T-helper 1 cell treated with Interleukin-12 subunit alpha and Interleukin-12 subunit beta and Interleukin-4 antibody, amounts not matched to agents 30 ng/mL and 1 ng/mL, for 36 hours (primary cell): Measurements from ENCODE around the gene DBP. TPM values are rescaled to one million over a fixed set of nuclear protein-coding genes. Genes with fewer than 3 reads are reported as not detected.

ENCODE experiments used
- intact Hi-C: fragments of 100-400 bp; cut with micrococcal nuclease; formaldehyde crosslinking; loops from one replicate; pipeline ENCODE4 v1.15.1; 2024
- total RNA-seq: library from RNA; stranded (reverse); gene quantifications from 2 replicates; pipeline ENCODE4 v1.2.3, GENCODE V29; 2022

Gene DBP
- total RNA-seq, 1 donor from 2014 or later = 8.0 TPM

DNA sequence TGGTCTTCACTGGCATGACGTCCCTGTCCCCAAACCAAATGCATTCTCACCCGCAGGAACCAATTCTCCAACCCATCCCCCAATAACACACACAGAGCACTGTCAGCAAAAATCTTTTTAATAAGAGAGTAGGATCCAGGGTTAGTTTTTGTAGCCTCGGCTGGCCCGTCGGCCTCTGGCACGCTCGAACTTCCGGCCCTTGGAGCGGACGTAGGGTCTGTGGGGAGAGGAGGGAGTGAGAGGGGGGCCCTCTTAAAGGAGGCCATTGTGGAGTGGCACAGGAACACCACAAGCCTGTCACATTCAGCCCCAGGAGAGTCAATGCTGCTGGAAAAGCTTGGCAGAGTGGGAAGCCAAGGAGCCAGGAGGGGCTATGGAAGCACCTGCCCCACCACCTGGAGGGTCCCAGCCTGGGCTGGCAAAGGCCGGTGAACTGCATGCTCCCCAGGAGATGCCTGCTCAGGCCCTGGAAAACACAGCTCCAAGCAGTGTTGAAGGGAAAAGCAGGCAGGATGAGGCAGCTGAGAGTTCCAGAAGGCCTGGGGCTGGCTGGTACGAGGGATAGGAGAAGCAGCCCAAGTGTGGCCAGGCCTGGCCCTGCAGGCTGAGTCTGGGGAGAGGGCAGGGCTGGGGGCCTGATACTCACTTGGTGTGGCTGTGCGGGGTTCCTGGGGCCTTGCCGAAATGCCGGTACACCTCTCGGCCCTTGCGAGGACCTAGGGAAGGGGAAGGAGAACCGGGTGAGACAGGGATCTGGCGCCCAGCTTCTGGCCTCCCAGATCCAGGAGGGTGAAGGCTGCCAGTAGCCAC lies 21.7 kb downstream of the DBP start:
- intact Hi-C loops = loop anchor here (5.0 kb wide), 1 partner anchor 448 kb away; no protein-coding TSS in a partner anchor

DNA sequence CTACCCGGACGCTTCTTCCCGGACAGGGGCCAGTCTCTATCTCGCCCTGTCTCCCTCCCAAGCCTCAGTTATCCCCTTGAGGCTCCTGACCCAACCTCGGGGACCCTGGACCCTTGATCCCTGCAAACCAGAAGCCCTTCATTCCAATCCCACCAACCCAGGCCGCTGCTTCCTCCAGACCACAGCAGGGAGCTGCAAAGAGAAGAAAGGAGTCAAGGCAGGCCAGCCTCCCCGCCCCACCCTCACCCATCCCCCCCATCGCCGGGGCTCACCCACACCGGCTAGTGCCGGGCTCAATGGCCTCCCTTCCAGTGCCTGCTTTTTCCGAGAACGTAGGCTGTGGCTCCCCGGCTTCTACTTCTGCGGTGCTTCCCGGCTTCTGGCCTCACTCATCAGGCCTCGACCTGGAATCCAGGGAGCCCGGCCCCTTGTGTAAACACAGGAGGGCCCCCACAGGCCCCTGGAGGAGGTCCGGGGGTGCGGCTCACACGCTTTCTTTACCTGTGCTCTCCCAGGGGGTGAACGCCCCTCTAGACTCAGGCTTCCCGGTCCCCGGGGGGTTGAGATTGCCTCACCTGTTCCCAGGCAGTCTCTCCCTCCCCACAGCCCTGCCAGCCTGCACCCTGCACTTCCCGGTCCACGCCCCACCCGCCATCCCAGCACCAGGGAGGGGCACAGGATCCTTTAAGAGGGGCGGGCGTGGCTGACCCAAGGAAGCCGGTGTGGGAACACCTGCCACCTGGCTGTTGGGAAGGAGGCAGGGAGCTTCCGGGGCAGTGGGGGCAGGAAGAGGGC lies 22.5 kb downstream of the DBP start, which contains the start of gene FAM83E:
FAM83E (minus strand) TSS at position 641 of the 795 bp plus-strand sequence. CDS start 1,704 bp downstream, outside the sequence.
- intact Hi-C loops = loop anchor here (5.0 kb wide), 1 partner anchor 447 kb away; no protein-coding TSS in a partner anchor

DNA sequence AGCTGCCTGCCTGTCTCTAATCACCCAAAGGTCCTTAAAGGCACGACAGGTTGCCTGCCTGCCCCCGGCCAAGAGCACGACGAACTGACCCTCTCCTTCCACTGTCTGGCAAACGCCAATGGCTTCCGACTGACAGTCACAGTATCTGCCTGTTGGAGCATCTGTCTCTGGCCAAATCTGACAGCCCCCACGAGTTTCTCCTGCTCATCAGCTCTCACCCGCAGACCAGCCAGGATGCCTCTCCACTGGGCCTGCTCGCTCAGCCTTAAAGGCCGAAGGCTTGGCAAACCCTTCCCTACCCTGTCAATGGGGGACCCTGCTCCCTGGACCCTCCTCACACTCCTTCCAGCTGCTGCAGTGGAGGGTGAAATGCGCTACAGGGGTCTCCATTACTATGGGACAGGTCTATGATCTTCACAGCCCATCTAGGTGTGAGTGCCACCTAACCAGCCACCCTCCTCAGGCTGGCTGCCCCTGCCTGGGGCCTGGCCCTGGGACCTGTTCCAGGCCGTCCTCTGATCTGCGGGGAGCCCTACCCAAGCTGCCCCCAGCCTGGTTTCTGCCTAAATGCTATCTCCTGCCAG lies 23.2 kb downstream of the DBP start:
- intact Hi-C loops = no loop called here

DNA sequence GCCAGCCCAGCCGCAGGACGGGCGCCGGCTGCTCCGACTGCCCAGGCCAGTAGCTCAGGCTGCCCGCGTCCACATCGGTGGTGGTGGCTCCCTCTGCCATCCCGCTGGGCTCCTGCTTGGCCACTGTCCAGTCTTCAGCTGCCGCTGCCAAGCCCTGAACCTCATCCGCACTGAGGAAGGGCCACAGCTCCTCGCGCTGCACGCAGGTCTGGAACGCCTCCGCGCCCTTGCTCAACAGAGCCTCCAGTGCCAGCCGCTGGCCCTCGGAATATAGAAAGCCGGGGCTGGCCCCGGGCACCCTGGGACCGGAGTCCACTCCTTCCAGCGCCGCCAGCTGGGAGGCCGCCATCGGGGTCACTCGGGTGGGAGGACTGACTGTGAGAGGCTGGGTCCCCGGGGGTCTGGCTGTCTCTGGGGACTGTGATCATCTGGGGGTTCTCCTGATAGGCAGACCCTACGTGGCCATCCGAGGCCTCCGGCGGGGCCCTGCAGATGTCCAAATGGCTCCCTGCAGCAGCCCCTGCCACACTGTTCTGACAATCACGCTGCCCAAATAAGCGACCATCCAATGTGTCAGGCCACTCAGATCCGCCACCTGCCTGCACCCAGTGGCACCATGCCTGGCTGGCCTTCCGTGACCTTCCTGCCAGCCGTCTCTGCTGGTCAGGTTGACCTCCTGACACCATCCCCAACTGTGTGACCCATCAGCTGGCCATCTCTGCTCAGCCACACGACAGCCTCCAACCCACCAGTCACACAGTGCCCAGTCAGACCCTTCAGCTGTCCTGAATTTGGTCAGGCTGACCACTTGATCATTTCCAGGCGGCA lies 23.9 kb downstream of the DBP start:
- intact Hi-C loops = no loop called here

DNA sequence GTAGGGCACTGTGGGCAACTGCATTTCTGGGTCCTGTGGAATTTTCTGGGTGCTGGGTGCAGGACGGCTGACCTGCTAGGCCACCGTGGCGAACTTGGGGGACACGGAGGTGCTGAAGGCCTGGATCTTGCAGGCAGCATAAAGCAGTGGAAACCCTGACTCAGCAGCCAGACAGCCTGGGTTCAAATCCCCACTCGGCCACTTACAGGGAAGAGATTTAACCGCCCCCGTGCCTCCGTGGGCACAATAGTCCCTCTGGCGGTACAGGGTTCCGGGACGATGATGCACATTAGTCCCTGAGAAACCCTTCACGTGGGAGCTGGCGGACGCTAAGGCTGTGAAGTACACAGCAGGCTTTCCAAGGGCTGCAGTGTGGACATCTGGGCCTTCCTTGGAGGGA lies 25.3 kb downstream of the DBP start:
- intact Hi-C loops = no loop called here

DNA sequence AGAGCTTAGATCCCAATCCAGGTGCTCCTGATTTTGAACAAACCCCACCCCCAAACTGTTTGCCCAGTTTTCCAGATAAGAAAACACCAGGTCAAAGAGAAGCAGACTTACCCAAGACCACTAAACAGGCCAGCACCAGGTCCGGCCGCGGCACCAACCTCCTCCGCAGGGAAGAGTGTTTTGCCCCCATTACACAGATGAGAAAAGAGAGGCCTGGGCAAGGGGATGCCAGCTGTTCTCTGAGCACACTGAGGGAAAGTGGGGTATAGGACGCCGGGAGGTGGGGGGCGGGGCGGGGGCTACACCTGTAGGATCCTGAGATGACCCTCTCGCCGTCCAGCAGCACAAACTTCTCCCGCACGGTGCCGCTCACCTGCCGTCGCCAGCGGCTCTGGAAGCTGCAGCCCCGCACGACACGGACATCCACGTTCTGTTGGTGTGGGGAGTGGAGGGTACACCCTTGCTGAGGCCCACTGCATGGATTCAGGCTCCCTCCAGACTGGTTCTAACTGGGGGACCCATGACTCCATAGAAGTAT lies 27.5 kb downstream of the DBP start:
- intact Hi-C loops = no loop called here

DNA sequence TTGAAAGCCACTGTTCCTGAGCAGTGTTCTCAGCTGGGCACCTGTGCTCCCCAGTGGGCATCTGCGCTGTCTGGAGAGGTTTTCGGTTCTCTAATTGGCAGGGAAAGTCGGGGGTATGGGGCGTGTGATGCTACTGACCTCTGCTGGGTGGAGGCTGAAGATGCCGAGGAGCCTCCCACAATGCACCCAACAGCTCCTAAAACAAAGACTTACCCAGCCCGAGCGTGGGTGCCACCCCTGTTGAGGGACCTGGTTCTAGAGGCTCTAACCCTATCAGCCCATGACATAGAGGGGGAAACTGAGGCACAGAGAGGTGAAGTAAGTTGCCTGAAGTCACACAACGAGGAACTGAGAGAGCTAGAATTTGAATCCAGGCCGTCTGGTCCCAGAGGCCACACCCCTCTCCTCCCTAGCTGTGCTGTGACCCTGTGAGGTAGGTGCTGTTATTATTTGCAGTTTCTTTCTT lies 28.3 kb downstream of the DBP start:
- intact Hi-C loops = loop anchor here (1.0 kb wide), 2 partner anchors 20 to 103 kb away; no protein-coding TSS in a partner anchor

DNA sequence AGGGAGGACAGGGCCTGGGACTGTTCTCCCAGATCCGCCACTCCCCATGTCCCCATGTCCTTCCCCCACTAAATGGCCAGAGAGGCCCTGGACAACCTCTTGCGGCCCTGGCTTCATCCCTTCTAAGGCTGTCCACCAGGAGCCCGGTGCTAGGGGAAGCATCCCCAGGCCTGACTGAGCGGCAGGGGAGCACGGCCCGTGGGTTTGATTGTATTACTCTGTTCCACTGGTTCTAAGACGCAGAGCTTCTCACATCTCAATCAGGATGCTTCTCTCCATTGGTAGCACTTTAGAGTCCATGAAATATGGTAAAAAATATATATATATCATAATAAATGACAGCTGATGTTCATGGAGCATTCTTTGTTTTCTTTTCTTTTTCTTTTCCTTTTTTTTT lies 29.8 kb downstream of the DBP start:
- intact Hi-C loops = no loop called here

DNA sequence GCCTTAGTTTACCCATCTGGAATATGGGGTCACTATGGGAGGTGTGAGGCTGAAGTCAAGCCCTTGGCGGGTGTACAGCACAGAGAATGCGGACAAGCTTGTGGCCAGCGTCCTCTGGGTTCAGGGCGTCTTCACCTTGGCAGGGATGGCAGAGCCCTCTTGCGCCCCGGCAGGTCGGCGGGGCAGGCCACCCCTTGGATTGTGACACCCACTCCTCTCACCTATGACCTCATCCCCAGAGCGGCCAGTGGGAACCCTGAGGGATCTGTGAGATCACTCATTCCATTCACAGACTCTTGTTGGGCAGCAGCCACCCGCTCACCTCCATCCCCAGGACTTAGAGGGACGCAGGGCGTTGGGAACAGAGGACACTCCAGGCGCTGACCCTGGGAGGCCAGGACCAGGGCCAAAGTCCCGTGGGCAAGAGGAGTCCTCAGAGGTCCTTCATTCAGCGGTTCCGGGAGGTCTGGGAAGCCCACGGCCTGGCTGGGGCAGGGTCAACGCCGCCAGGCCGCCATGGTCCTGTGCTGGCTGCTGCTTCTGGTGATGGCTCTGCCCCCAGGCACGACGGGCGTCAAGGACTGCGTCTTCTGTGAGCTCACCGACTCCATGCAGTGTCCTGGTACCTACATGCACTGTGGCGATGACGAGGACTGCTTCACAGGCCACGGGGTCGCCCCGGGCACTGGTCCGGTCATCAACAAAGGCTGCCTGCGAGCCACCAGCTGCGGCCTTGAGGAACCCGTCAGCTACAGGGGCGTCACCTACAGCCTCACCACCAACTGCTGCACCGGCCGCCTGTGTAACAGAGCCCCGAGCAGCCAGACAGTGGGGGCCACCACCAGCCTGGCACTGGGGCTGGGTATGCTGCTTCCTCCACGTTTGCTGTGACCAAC lies 30.5 kb downstream of the DBP start, which contains the start of gene SPACA4:
SPACA4 (plus strand) TSS at position 280 of the 896 bp plus-strand sequence; CDS start at position 517, 237 bp downstream.
- intact Hi-C loops = no loop called here

DNA sequence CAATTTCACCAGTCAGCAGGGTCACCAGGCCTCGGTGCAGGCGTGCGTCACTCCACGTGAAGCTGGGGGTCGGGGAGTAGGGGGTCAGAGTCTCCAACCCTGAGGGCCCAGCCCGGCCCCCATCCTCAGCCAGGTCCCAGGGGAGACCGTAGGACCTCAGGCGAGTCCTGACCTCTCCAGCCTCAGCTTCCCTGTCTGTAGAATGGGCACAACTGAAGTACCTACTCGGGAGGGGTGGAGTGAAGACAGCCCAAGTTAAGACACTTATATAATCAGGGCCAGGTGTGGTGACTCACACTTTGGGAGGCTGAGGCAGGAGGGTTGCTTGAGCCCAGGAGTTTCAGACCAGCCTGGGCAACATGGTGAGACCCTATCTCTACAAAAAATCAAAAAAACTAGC lies 33.3 kb downstream of the DBP start:
- intact Hi-C loops = no loop called here

DNA sequence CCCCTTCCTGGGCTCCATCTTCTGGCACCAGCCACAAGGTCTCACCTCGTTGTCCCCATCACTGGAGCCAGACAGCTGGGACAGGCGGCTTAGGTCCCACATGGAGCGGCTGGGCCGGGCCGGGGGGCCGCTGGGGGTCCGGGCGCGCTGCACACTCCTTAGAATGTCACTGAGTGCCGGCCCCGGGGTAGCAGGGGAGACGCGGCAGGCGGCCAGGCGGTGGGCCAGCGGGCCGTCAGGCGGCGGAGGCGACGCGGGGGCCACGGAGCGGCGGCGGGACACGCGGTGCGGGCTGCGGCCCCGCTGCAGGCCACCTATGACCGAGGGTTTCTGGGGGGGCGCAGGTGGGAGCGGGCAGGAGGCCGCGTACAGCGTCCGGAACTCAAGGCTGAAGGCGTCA lies 33.7 kb downstream of the DBP start:
- intact Hi-C loops = no loop called here

DNA sequence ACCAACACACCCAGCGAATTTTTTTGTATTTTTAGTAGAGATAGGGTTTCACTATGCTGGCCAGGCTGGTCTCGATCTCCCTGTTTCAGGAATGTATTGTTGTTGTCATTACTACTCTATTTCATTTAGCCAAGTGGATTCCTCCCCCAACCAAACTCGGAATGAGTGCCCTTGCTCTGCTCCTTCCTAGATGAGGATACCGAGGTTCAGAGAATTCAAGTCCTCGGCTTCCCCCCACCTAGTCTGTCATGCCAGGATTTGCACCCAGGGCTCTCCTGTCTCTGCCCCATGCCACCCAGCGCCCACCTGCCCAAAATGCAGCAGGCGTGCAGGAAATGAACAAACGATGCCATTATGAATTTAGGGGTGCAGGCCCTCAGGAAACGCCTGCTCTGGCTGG lies 34.2 kb downstream of the DBP start:
- intact Hi-C loops = no loop called here

DNA sequence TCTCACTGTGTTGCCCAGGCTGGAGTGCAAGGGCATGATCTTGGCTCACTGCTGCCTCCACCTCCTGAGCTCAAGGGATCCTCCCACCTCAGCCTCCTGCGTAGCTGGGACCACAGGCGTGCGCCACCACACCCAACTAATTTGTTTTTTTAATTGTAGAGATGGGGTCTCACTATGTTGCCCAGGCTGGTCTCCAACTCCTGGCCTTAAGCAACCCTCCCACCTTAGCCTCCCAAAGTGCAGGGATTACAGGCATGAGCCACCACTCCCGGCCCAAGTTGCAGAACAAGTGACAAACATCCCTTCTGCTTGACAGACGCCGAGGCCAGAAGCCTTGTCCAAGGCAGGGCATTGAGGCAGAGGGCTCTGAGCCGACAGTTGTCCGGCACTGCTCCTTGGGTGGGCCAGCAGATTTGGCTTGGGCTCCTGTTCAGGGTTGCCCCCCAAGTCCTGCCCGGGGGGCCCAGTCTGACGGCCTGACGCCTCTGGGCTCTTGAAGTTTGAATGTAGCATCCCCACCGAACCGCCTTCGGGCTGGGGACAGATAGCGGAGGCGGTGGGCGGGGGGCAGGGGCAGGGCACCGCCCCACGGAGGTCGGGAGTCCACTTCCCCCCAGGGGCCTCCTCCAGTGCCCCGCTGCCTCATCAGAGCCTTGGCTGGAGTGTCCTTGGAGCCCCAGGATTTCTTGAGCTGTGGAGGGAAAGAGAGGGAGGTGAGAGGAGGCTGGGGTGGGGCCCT lies 36.3 kb downstream of the DBP start:
- intact Hi-C loops = no loop called here

DNA sequence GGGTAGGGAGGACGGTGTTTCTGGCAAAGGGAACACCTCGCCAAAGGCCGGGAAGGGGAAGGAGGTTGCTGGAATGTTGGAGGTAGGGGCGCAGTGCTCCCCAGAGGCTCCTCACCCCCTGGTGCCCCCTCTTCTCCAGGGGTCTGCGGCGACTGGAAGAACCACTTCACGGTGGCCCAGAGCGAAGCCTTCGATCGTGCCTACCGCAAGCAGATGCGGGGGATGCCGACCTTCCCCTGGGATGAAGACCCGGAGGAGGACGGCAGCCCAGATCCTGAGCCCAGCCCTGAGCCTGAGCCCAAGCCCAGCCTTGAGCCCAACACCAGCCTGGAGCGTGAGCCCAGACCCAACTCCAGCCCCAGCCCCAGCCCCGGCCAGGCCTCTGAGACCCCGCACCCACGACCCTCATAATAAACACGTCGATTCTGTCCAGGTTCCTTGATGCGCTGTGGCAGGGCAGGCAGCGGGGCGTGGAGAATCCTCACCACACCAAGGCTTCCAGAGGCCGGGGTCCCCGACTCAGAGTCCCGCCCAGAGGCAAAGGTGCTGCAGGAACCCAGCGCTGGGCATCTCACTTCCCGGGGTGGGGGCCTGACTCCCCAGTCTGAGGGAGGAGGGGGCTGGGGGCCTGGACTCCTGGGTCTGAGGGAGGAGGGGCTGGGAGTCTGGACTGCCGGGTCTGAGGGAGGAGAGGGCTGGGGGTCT lies 38.0 kb downstream of the DBP start:
- intact Hi-C loops = no loop called here

DNA sequence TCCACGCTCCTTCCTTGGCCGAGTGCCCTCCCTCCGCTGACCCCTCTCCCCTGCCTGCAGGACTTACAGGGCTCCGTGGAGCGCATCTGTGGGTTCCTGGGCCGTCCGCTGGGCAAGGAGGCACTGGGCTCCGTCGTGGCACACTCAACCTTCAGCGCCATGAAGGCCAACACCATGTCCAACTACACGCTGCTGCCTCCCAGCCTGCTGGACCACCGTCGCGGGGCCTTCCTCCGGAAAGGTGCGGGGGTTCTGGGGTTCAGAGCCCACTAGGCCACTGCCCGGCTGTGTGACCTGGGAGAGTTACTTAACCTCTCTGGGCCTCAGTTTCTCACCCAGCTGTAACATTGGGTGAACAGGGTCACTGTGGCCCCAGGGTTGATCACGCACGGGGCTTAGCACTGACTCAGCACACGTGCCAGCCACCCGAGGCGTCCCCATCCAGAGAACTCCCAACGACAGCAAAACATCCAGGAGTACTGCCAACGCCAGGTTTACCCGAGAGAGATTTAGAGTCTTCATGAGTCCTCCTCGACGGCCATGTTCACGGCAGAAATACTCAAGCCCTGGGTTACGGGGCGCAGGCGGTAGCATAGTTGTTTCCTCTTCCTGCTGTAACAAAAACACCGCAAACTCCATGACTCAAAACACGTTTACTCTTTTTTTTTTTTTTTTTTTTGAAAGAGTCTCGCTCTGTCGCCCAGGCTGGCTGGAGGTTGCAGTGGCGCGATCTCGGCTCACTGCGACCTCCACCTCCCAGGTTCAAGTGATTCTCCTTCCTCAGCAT lies 40.3 kb downstream of the DBP start:
- intact Hi-C loops = no loop called here

DNA sequence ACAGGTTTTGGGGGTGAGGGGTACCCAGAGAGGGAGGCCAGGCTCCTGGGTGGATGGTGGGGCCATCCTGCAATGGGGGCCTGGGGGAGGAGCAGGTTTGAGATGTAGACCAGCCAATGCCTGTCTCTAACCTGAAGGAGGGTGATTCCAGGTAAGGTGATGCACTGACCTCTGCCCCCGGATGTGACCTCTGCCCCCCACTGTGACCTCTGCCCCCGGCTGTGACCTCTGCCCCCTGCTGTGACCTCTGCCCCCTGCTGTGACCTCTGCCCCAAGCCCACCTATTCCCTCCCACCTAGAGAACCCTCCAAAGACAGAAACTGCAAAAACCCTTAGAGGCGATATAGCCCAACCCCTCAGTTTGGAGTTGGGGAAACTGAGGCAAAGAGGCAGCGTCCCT lies 40.9 kb downstream of the DBP start:
- intact Hi-C loops = no loop called here

DNA sequence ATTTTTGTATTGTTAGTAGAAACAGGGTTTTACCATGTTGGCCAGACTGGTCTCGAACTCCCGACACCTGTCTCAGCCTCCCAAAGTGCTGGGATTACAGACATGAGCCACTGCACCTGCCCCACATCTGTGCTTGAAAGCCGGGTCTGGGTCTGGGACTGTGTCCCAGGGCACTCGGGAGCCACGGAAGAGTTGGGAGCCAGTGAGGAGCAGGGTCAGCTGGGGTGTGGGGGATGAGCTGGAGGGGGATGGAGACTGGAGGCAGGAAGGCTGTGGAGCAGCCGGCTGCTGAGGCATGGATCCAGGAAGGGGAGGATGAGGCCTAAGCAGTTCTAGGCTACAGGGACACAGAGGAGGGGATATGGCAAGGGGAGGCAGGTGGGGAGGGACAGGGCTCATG lies 41.3 kb downstream of the DBP start:
- intact Hi-C loops = no loop called here
